HepG2 (cell line): ENCODE measurements around the gene ECSIT.

ENCODE experiments used
- ADNP ChIP-seq: sonication (generic); formaldehyde crosslinking; IDR thresholded peaks from 2 replicates; pipeline ENCODE4 v1.4.0; 2020; ENCODE audit warnings: missing genetic modification reagents
- CENPT ChIP-seq: sonication (generic); formaldehyde crosslinking; IDR thresholded peaks from 2 replicates; pipeline ENCODE4 v1.8.0; 2022; ENCODE audit warnings: low read depth, mild to moderate bottlenecking, moderate library complexity, missing genetic modification reagents
- ETV6 ChIP-seq: sonication (generic); formaldehyde crosslinking; conservative IDR thresholded peaks from 2 replicates; pipeline ENCODE4 v1.4.0; 2020; ENCODE audit warnings: missing genetic modification reagents
- GZF1 ChIP-seq: sonication (generic); formaldehyde crosslinking; IDR thresholded peaks from 2 replicates; pipeline ENCODE4 v1.5.1; 2020; ENCODE audit warnings: mild to moderate bottlenecking, missing genetic modification reagents
- HDAC2 ChIP-seq: sonication (generic); formaldehyde crosslinking; IDR thresholded peaks from 2 replicates; pipeline ENCODE4 v1.4.0; 2020; ENCODE audit warnings: missing genetic modification reagents
- ZFAT ChIP-seq: sonication (generic); formaldehyde crosslinking; conservative IDR thresholded peaks from 2 replicates; pipeline ENCODE4 v1.8.1; 2023; ENCODE audit warnings: missing genetic modification reagents, inconsistent platforms
- ZFX ChIP-seq: sonication (generic); formaldehyde crosslinking; IDR thresholded peaks from 2 replicates; pipeline ENCODE4 v1.4.0; 2020; ENCODE audit warnings: mild to moderate bottlenecking, low read depth, missing genetic modification reagents, moderate library complexity
- TF ChIP-seq, protein P1 (sequence below): IDR thresholded peaks from 2 replicates; pipeline ENCODE4 v1.6.1; 2018; ENCODE audit warnings: missing genetic modification reagents, mild to moderate bottlenecking, missing compliant biosample characterization
- TF ChIP-seq, protein P2 (sequence below): sonication (generic); formaldehyde crosslinking; IDR thresholded peaks from 2 replicates; pipeline ENCODE4 v1.5.0; 2020; ENCODE audit warnings: mild to moderate bottlenecking, missing genetic modification reagents, moderate library complexity
- TF ChIP-seq, protein P3 (sequence below): sonication (generic); formaldehyde crosslinking; IDR thresholded peaks from 2 replicates; pipeline ENCODE4 v1.4.0; 2020; ENCODE audit warnings: missing genetic modification reagents, low read depth, mild to moderate bottlenecking, borderline replicate concordance
- TF ChIP-seq, protein P4 (sequence below): sonication (generic); formaldehyde crosslinking; IDR thresholded peaks from 2 replicates; pipeline ENCODE4 v1.4.0; 2020; ENCODE audit warnings: mild to moderate bottlenecking, missing genetic modification reagents

DNA sequence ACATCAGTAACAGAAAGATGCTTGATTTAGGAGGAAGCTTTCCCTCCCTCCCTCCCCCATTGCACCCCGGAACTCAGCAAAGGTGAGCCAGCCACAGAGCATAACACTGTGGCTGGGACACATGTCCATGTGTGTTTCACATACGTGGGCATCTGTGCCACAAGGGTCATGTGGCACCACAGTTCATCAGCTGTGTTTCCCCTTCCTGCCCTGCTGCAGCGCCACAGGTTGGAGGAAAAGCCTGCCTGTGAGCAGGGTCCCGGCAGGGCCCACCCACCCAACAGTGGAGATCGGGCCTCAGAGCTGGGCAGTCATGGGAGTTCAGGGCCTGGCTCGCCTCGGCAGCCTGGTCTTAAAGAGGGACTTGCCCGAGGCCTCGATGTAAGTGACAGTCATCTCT lies 45.8 kb upstream of the ECSIT start:
- TF ChIP-seq, protein P1, sequence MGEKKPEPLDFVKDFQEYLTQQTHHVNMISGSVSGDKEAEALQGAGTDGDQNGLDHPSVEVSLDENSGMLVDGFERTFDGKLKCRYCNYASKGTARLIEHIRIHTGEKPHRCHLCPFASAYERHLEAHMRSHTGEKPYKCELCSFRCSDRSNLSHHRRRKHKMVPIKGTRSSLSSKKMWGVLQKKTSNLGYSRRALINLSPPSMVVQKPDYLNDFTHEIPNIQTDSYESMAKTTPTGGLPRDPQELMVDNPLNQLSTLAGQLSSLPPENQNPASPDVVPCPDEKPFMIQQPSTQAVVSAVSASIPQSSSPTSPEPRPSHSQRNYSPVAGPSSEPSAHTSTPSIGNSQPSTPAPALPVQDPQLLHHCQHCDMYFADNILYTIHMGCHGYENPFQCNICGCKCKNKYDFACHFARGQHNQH (CRISPR knock-in tag), result no peak
- TF ChIP-seq ZFAT, result no peak
- no peak for TF ChIP-seq ZFX (CRISPR knock-in tag)
- TF ChIP-seq, protein P2, sequence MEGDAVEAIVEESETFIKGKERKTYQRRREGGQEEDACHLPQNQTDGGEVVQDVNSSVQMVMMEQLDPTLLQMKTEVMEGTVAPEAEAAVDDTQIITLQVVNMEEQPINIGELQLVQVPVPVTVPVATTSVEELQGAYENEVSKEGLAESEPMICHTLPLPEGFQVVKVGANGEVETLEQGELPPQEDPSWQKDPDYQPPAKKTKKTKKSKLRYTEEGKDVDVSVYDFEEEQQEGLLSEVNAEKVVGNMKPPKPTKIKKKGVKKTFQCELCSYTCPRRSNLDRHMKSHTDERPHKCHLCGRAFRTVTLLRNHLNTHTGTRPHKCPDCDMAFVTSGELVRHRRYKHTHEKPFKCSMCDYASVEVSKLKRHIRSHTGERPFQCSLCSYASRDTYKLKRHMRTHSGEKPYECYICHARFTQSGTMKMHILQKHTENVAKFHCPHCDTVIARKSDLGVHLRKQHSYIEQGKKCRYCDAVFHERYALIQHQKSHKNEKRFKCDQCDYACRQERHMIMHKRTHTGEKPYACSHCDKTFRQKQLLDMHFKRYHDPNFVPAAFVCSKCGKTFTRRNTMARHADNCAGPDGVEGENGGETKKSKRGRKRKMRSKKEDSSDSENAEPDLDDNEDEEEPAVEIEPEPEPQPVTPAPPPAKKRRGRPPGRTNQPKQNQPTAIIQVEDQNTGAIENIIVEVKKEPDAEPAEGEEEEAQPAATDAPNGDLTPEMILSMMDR (CRISPR knock-in tag), result no peak
- TF ChIP-seq, protein P3, sequence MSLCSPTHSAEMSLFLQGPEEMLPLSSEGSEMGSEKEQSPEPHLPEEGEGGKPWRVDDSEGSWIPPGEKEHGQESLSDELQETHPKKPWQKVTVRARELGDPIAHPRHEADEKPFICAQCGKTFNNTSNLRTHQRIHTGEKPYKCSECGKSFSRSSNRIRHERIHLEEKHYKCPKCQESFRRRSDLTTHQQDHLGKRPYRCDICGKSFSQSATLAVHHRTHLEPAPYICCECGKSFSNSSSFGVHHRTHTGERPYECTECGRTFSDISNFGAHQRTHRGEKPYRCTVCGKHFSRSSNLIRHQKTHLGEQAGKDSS (CRISPR knock-in tag), result no peak
- TF ChIP-seq GZF1 (CRISPR knock-in tag), result no peak
- TF ChIP-seq ADNP (CRISPR knock-in tag), result no peak
- TF ChIP-seq CENPT, result no peak
- TF ChIP-seq, protein P4, sequence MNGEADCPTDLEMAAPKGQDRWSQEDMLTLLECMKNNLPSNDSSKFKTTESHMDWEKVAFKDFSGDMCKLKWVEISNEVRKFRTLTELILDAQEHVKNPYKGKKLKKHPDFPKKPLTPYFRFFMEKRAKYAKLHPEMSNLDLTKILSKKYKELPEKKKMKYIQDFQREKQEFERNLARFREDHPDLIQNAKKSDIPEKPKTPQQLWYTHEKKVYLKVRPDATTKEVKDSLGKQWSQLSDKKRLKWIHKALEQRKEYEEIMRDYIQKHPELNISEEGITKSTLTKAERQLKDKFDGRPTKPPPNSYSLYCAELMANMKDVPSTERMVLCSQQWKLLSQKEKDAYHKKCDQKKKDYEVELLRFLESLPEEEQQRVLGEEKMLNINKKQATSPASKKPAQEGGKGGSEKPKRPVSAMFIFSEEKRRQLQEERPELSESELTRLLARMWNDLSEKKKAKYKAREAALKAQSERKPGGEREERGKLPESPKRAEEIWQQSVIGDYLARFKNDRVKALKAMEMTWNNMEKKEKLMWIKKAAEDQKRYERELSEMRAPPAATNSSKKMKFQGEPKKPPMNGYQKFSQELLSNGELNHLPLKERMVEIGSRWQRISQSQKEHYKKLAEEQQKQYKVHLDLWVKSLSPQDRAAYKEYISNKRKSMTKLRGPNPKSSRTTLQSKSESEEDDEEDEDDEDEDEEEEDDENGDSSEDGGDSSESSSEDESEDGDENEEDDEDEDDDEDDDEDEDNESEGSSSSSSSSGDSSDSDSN (CRISPR knock-in tag), result no peak
- TF ChIP-seq ETV6, result no peak
- TF ChIP-seq HDAC2, result no peak
